Neural progenitor cell (in vitro differentiated cells): ENCODE measurements around the gene ERAS. TPM values are rescaled to one million over a fixed set of nuclear protein-coding genes. Genes with fewer than 3 reads are reported as not detected.

Experiments
- DNase-seq: peaks from one replicate; pipeline ENCODE4 v3.0.0-alpha.2; 2016; ENCODE audit warnings: low spot score
- H2AFZ ChIP-seq: fragments of 200-600 bp; sonication (generic); replicated peaks from 2 replicates; pipeline ENCODE4 v1.6.1; 2016; ENCODE audit warnings: antibody characterized with exemption
- H3F3A ChIP-seq: fragments of 200-600 bp; sonication (generic); 2 replicates; pipeline ENCODE4 v1.6.1; 2016; ENCODE audit warnings: antibody characterized with exemption, low read depth
- H3K27ac ChIP-seq: fragments of 200-600 bp; sonication (generic); 2 replicates; pipeline ENCODE4 v1.5.1; 2016; ENCODE audit warnings: mild to moderate bottlenecking
- H3K27me3 ChIP-seq: fragments of 200-600 bp; sonication (generic); 2 replicates; pipeline ENCODE4 v1.6.1; 2016; ENCODE audit warnings: mild to moderate bottlenecking, moderate library complexity
- H3K36me3 ChIP-seq: fragments of 200-600 bp; sonication (generic); 2 replicates; pipeline ENCODE4 v1.5.1; 2016
- H3K4me1 ChIP-seq: fragments of 200-600 bp; sonication (generic); 2 replicates; pipeline ENCODE4 v1.6.1; 2016; ENCODE audit warnings: mixed run types
- H3K4me2 ChIP-seq: fragments of 200-600 bp; sonication (generic); 2 replicates; pipeline ENCODE4 v1.6.1; 2016
- H3K4me3 ChIP-seq: fragments of 200-600 bp; sonication (generic); 2 replicates; pipeline ENCODE4 v1.5.1; 2016
- H3K79me2 ChIP-seq: fragments of 200-600 bp; sonication (generic); 2 replicates; pipeline ENCODE4 v1.6.1; 2016; ENCODE audit warnings: low read depth
- H3K9ac ChIP-seq: fragments of 200-600 bp; sonication (generic); 2 replicates; pipeline ENCODE4 v1.6.1; 2016
- H3K9me3 ChIP-seq: fragments of 200-600 bp; sonication (generic); 2 replicates; pipeline ENCODE4 v1.5.1; 2016; ENCODE audit warnings: low read depth
- H4K20me1 ChIP-seq: fragments of 200-600 bp; sonication (generic); 2 replicates; pipeline ENCODE4 v1.6.1; 2016; ENCODE audit warnings: low read depth
- H3K27ac Mint-ChIP-seq: 3 replicates; pipeline ENCODE4 v1.8.0; 2021; ENCODE audit warnings: mixed read lengths
- H3K27me3 Mint-ChIP-seq: 2 replicates; pipeline ENCODE4 v1.8.0; 2022; ENCODE audit warnings: low read depth, mild to moderate bottlenecking, inconsistent platforms, moderate library complexity, mixed read lengths; ENCODE audit not compliant: insufficient read depth
- H3K36me3 Mint-ChIP-seq: 3 replicates; pipeline ENCODE4 v1.8.0; 2021; ENCODE audit warnings: mixed read lengths
- H3K4me1 Mint-ChIP-seq: 3 replicates; pipeline ENCODE4 v1.8.0; 2021; ENCODE audit warnings: mixed read lengths
- H3K4me3 Mint-ChIP-seq: 3 replicates; pipeline ENCODE4 v1.8.0; 2021; ENCODE audit warnings: mild to moderate bottlenecking, moderate library complexity, mixed read lengths
- H3K9me3 Mint-ChIP-seq: 3 replicates; pipeline ENCODE4 v1.8.0; 2020; ENCODE audit warnings: mixed read lengths
- EZH2 ChIP-seq: fragments of 200-600 bp; sonication (generic); IDR thresholded peaks from 2 replicates; pipeline ENCODE4 v1.6.1; 2017; ENCODE audit warnings: antibody characterized with exemption, mild to moderate bottlenecking, moderate library complexity
- EZH2phosphoT487 ChIP-seq: fragments of 200-600 bp; sonication (generic); IDR thresholded peaks from 2 replicates; pipeline ENCODE4 v1.6.1; 2017; ENCODE audit warnings: antibody characterized with exemption
- total RNA-seq: library from RNA; depleted of rRNA; stranded (reverse); fragments of >200 nt; gene quantifications from 2 replicates; pipeline ENCODE4 v1.2.3, GENCODE V29; 2015; ENCODE audit warnings: low replicate concordance
- TF ChIP-seq, protein P1 (sequence below): fragments of 200-600 bp; sonication (generic); IDR thresholded peaks from 2 replicates; pipeline ENCODE4 v1.5.1; 2017; ENCODE audit warnings: antibody characterized with exemption, mild to moderate bottlenecking

Gene ERAS
- total RNA-seq, 1 donor from 2014 or later = not detected

- Histone ChIP-seq H3K4me3 (peak within 1 kb of the TSS; percentile 44), H3F3A (no peaks in the 10 kb centered on the region), H3K9ac (no peak within 1 kb of the TSS), H2AFZ (no peak within 1 kb of the TSS), H4K20me1 (no peaks in the 10 kb centered on the region), H3K27me3 (peaks cover 70% of the 10 kb centered on the region), H3K27ac (no peak within 1 kb of the TSS), H3K4me1 (no peaks in the 10 kb centered on the region), H3K36me3 (no peaks in the 10 kb centered on the region), H3K79me2 (no peaks in the 10 kb centered on the region), H3K4me2 (peak within 1 kb of the TSS; percentile 80), H3K9me3 (no peaks in the 10 kb centered on the region)
- Mint-ChIP-seq H3K9me3 (peaks cover 13% of the 10 kb centered on the region), H3K27ac (no peak within 1 kb of the TSS), H3K4me1 (peaks cover 16% of the 10 kb centered on the region), H3K36me3 (no peaks in the 10 kb centered on the region), H3K4me3 (peak within 1 kb of the TSS; percentile 88), H3K27me3 (peaks cover 26% of the 10 kb centered on the region)
- no peak for TF ChIP-seq EZH2phosphoT487
- TF ChIP-seq EZH2 = no peak
- TF ChIP-seq, protein P1, sequence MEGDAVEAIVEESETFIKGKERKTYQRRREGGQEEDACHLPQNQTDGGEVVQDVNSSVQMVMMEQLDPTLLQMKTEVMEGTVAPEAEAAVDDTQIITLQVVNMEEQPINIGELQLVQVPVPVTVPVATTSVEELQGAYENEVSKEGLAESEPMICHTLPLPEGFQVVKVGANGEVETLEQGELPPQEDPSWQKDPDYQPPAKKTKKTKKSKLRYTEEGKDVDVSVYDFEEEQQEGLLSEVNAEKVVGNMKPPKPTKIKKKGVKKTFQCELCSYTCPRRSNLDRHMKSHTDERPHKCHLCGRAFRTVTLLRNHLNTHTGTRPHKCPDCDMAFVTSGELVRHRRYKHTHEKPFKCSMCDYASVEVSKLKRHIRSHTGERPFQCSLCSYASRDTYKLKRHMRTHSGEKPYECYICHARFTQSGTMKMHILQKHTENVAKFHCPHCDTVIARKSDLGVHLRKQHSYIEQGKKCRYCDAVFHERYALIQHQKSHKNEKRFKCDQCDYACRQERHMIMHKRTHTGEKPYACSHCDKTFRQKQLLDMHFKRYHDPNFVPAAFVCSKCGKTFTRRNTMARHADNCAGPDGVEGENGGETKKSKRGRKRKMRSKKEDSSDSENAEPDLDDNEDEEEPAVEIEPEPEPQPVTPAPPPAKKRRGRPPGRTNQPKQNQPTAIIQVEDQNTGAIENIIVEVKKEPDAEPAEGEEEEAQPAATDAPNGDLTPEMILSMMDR = no peak
- DNase-seq = peak; percentile 51
These were observed 9.4 kb downstream of the ERAS start, which contains the start of gene PCSK1N for GRCh38 chrX:48835524-48836329. PCSK1N (minus strand) TSS chrX:48835610; CDS start chrX:48835532, 78 bp downstream.

- H3K9me3 Mint-ChIP-seq = peaks cover 12% of the 10 kb centered on the region
- TF ChIP-seq, protein P1 = no peak
- TF ChIP-seq EZH2phosphoT487 = no peak
- TF ChIP-seq EZH2 = no peak
- H3K36me3 Mint-ChIP-seq = no peaks in the 10 kb centered on the region
- no peak overlapping the region for H2AFZ ChIP-seq
- no peak overlapping the region for H3K4me3 Mint-ChIP-seq
- no peak overlapping the region for H3K9ac ChIP-seq
- H3K27me3 Mint-ChIP-seq = peaks cover 13% of the 10 kb centered on the region
- H3K27me3 ChIP-seq = peaks cover 31% of the 10 kb centered on the region
- peaks cover 5% of the 10 kb centered on the region for H3K4me1 Mint-ChIP-seq
- no peak for DNase-seq
- no peaks in the 10 kb centered on the region for H4K20me1 ChIP-seq
- no peaks in the 10 kb centered on the region for H3K79me2 ChIP-seq
- no peak overlapping the region for H3K4me3 ChIP-seq
- H3K9me3 ChIP-seq = no peaks in the 10 kb centered on the region
- H3K4me2 ChIP-seq = no peak overlapping the region
- no peaks in the 10 kb centered on the region for H3K36me3 ChIP-seq
- H3K27ac ChIP-seq = no peak overlapping the region
- H3K27ac Mint-ChIP-seq = no peak overlapping the region
- H3K4me1 ChIP-seq = no peaks in the 10 kb centered on the region
- no peaks in the 10 kb centered on the region for H3F3A ChIP-seq
These were observed 13.4 kb downstream of the ERAS start for GRCh38 chrX:48839686-48840085.

DNA sequence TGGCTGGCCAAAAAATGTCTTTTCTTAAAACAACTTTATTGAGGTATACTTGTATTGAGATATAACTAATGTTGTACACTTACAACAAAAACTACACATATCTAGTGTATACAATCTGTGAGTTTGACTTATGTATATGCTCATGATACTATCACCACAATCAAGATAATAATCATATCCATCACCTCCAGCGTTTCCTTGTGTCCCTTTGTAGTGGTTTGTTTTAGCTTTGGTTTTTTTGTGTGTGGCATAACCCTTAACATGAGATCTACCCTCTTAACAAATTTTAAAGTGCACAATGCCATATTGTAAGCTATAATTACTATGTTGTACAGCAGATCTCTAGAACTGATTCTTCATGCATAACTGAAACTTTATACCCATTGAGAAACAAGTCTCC is 22.5 kb downstream of the ERAS start:
- no peak for TF ChIP-seq EZH2phosphoT487
- TF ChIP-seq, protein P1 = no peak
- TF ChIP-seq EZH2 = no peak
- Histone ChIP-seq H4K20me1 (no peaks in the 10 kb centered on the region), H3K27ac (no peak overlapping the region), H3K27me3 (no peaks in the 10 kb centered on the region), H3K4me3 (no peak overlapping the region), H3K36me3 (no peaks in the 10 kb centered on the region), H3K9ac (no peak overlapping the region), H3K4me2 (no peak overlapping the region), H3K79me2 (no peaks in the 10 kb centered on the region), H3K4me1 (no peaks in the 10 kb centered on the region), H3F3A (no peaks in the 10 kb centered on the region), H2AFZ (no peak overlapping the region), H3K9me3 (no peaks in the 10 kb centered on the region)
- Mint-ChIP-seq H3K27ac (no peak overlapping the region), H3K9me3 (peaks cover 16% of the 10 kb centered on the region), H3K27me3 (peaks cover 2% of the 10 kb centered on the region), H3K36me3 (no peaks in the 10 kb centered on the region), H3K4me1 (no peaks in the 10 kb centered on the region), H3K4me3 (no peak overlapping the region)
- DNase-seq = no peak
